SK-N-SH treated with all-trans-retinoic acid at 6 μM for 48 hours (cell line): ENCODE results near the gene FLII.

Experiments used
- CREB5 ChIP-seq: fragments of 250-450 bp; sonication (Bioruptor Pico); IDR thresholded peaks from 2 replicates; pipeline ENCODE4 v1.5.1; 2020; ENCODE audit warnings: low read depth, mild to moderate bottlenecking, moderate library complexity
- CSRNP3 ChIP-seq: fragments of 250-450 bp; sonication (Bioruptor Pico); IDR thresholded peaks from 2 replicates; pipeline ENCODE4 v1.5.1; 2021; ENCODE audit warnings: mild to moderate bottlenecking, moderate library complexity
- ESRRG ChIP-seq: fragments of 250-450 bp; sonication (Bioruptor Pico); IDR thresholded peaks from 2 replicates; pipeline ENCODE4 v1.6.1; 2021; ENCODE audit warnings: mild to moderate bottlenecking
- GLIS3 ChIP-seq: fragments of 250-450 bp; sonication (Bioruptor Pico); IDR thresholded peaks from 2 replicates; pipeline ENCODE4 v1.5.0; 2020; ENCODE audit warnings: mild to moderate bottlenecking, moderate library complexity
- PATZ1 ChIP-seq: fragments of 250-450 bp; sonication (Bioruptor Pico); IDR thresholded peaks from 2 replicates; pipeline ENCODE4 v1.8.0; 2020; ENCODE audit warnings: mild to moderate bottlenecking, moderate library complexity, borderline replicate concordance
- PPARA ChIP-seq: fragments of 250-450 bp; sonication (Bioruptor Pico); IDR thresholded peaks from 2 replicates; pipeline ENCODE4 v1.5.0; 2020; ENCODE audit warnings: mild to moderate bottlenecking, borderline replicate concordance
- RARB ChIP-seq: fragments of 250-450 bp; sonication (Bioruptor Pico); IDR thresholded peaks from 2 replicates; pipeline ENCODE4 v1.8.0; 2021; ENCODE audit warnings: mild to moderate bottlenecking, moderate library complexity
- SNAI2 ChIP-seq: fragments of 250-450 bp; sonication (Bioruptor Pico); IDR thresholded peaks from 2 replicates; pipeline ENCODE4 v1.5.0; 2020; ENCODE audit warnings: mild to moderate bottlenecking, moderate library complexity
- TCF4 ChIP-seq: fragments of 250-450 bp; sonication (Bioruptor Pico); IDR thresholded peaks from 2 replicates; pipeline ENCODE4 v1.8.0; 2021; ENCODE audit warnings: mild to moderate bottlenecking, moderate library complexity, borderline replicate concordance
- TOX ChIP-seq: fragments of 250-450 bp; sonication (Bioruptor Pico); IDR thresholded peaks from 2 replicates; pipeline ENCODE4 v1.8.0; 2021; ENCODE audit warnings: mild to moderate bottlenecking, moderate library complexity, borderline replicate concordance
- TSHZ2 ChIP-seq: fragments of 250-450 bp; sonication (Bioruptor Pico); IDR thresholded peaks from 2 replicates; pipeline ENCODE4 v1.5.0; 2020; ENCODE audit warnings: mild to moderate bottlenecking, moderate library complexity
- ZC3H10 ChIP-seq: fragments of 250-450 bp; sonication (Bioruptor Pico); IDR thresholded peaks from 2 replicates; pipeline ENCODE4 v1.5.1; 2021; ENCODE audit warnings: mild to moderate bottlenecking, moderate library complexity
- ZFP3 ChIP-seq: fragments of 250-450 bp; sonication (Bioruptor Pico); IDR thresholded peaks from 2 replicates; pipeline ENCODE4 v1.5.0; 2020; ENCODE audit warnings: mild to moderate bottlenecking, moderate library complexity
- ZNF70 ChIP-seq: fragments of 450-650 bp; formaldehyde crosslinking; IDR thresholded peaks from 2 replicates; pipeline ENCODE4 v1.5.0; 2020; ENCODE audit warnings: mild to moderate bottlenecking, moderate library complexity

- TF ChIP-seq ESRRG (CRISPR knock-in tag) (no peak), ZNF70 (no peak), ZFP3 (no peak), CREB5 (CRISPR knock-in tag) (no peak), CSRNP3 (CRISPR knock-in tag) (no peak), RARB (no peak), PPARA (CRISPR knock-in tag) (no peak), GLIS3 (CRISPR knock-in tag) (no peak), TCF4 (no peak), TOX (no peak), SNAI2 (no peak), PATZ1 (CRISPR knock-in tag) (no peak), TSHZ2 (CRISPR knock-in tag) (no peak), ZC3H10 (no peak)
These were observed 55.2 kb downstream of the FLII start for GRCh38 chr17:18203308-18203707.
